Endometrial microvascular endothelial cells (primary cell): ENCODE measurements around the gene FARP1. TPM values are rescaled to one million over a fixed set of nuclear protein-coding genes. Genes with fewer than 3 reads are reported as not detected.
"Not testable (repeated sequence)": the region's sequence is repeated elsewhere in the genome, so short reads cannot be mapped to it uniquely, and the experiment has no call there.

ENCODE experiments used
- in situ Hi-C: cut with HindIII; loops from 2 replicates; pipeline ENCODE4 v1.10.0; 2017; ENCODE audit warnings: low sequenced_read_pairs, low pct_unique_long_range_greater_than_20kb; ENCODE audit errors: inconsistent ontology term
- total RNA-seq: library from RNA; depleted of rRNA; stranded (reverse); fragments of >200 nt; gene quantifications from one replicate; pipeline ENCODE4 v1.2.3, GENCODE V29; 2015; ENCODE audit errors: inconsistent ontology term

The FARP1 gene
- total RNA-seq, 1 donor from 2014 or later: 67.3 TPM

DNA sequence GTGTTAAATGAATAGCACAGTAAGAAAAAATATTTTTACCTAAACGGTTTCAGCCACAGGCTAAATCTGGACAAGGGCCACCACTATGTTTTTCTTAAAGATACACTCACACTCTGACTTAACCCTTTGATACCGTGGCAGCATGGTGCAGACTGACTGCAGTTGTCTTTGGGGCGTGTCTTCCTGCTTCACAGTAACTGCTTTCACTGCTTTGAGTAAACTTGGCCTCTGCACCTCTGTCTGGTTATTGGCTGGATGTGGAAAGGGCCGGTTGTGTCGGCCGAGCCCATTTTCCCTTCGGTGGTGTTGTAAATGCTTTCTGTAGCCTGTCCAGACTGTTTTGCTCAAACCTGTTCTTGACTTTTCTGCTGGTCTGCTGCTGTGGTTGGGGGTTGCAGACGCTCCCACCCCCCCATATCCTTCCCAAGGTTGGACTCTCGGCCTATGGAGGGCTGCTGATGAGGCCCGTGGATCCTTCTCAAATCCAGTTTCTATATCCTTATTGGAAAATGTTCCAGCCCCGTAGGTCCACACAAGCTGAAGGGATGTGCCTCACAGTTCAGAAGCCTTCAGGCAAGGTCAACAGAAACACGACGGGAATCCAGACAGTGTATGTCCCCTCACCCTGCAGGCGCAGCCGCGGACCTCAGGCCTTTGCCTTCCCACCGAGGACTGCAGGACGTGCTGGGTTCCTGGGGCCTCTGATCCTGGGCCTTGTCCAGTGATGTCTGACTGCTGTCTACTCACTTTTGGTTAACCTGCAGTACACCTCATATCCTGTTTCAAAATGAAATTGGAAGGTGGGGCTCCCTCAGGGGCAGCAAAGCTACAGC lies 124.4 kb downstream of the FARP1 start:
- in situ Hi-C loops: no loop called here

DNA sequence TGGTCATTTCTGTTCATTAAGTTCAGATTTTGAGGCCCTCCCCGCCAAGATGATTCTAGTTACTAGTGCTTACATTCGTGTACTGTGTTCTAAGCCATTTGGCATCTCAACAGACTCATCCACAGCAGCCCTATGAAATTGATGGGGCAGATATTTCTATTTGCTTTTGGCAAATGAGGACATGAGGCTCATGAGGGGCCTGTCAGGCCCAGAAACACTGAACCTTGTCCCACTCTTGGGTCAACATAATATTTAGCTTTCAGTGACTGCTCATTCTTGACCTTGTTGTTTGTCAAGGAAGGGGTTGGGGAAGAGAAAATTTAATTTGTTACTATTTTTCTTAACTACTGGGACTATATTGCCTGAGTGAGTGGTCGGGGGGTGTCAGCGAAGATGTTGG lies 126.5 kb downstream of the FARP1 start:
- in situ Hi-C loops: no loop called here

DNA sequence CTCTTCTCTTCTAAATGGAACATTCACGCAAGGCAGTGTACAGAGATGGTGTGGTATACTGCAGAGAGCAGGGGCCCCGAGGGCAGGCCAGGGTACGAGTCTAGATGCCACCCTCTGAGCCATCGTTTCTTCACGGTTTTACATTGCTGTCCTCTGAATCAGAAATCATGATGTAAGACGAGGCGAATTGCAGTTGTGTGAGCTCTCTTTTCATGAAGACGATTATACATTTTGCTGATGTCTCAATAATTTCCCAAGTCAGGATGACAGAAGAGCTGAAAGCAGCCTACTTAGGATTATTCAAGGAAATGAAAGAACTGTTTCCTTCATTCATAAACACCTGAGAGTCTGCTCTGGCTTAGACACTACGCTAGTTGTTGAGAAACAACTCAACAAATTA lies 127.9 kb downstream of the FARP1 start:
- in situ Hi-C loops: no loop called here

DNA sequence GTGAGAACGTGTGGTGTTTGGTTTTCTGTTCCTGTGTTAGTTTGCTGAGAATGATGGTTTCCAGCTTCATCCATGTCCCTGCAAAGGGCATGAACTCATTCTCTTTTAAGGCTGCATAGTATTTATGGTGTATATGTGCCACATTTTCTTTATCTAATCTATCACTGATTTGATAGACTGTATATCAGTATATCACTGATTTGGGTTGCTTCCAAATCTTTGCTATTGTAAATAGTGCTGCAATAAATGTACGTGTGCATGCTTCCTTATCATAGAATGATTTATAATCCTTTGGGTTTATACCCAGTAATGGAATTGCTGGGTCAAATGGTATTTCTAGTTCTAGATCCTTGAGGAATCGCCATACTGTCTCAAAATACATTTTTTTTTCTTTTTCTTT lies 128.8 kb downstream of the FARP1 start:
- in situ Hi-C loops: not testable (repeated sequence)

DNA sequence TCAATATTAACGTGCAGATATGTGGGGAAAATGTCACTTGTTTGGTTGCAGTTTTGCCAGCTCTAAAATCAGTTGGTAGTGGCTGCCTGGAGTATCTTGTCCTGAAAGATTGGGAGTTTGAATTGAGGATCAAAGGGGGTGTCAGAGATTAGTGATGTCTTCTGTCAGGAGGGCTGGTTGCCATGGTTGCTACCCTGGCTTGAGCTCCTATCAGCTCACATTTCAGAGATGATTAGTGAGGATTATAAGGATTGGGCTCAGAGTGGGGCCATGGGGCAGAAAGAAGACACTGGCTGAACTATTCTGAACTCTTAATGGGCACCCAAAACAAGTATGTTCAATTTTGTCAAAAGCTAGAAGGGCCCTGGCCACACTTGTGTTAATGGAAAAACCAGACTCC lies 129.7 kb downstream of the FARP1 start:
- in situ Hi-C loops: no loop called here

DNA sequence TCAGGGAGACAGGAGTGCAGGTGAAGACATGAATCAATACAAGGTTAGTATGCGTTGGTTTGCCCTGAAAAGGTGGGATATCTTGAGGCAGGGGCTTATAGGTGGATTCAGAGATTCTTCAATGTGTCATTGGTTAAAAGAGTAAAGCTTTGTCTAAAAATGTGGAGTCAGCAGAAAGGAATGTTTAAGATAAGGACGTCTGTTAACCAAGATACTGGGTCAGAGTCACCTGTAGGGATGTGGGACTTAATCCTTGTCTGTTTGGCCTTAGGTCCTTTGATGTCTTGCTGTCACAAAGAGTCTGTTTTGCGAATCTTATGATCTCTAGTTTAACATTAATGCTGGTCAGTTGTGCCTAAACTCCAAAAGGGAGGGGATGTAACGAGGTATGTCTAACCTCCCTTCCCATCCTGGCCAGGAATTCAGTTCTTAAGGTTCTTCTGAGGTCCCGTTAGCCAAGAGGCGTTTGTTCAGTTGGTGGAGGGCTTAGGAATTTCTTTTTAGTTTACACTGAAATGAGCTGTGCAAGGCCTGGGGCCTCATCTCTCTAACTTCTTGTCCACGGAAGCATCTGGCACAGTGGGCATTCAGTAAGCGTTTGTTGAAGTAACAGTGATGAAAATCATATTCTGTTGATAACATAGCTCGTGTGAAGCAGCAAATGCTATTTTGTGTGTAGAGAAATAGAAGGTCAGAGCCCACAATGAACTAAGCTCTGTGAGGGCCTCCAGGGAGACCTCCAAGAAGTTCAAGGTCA lies 130.4 kb downstream of the FARP1 start:
- in situ Hi-C loops: no loop called here

DNA sequence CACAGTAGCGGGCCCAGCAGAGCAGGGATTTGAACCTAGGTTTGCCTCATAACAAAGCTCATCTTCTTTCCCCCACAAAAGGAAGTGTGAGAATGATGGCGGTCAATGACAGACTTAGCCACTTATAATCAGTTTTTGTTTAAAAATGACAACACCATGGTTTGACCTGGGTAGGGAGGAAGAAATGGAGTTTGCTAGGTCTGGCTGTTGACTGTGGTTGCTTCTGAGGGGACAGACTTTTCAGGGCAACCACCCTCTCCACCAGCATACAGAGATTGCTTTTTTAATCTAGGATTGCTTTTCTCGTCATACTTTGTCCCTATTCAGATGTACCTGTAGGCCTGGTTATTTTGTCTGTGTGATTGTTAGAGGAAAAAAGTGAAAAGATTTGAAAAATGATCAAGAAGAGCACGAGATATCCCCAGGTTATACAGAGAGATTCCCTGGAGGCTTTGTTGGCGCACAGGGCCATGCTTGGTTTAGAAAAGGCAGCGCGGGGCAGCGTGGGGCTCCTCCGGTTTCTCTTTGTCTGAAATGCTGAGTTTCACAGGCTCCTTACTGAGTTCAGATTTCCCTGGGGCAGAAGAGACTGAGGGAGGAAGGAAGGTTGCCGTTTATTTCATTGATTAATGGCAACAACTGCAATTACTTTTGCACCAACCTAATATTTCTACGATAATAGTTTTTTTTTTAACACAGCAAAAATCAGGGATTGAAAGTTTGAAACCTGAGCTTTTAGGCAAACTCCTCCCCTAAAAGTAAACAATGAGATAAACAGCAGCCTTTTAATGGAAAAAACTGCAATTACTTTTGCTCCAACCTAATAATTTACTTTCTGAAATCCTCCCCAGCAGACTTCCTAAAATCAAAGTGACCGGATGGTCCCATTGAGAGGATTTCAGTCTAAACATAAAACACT lies 131.2 kb downstream of the FARP1 start:
- in situ Hi-C loops: no loop called here

DNA sequence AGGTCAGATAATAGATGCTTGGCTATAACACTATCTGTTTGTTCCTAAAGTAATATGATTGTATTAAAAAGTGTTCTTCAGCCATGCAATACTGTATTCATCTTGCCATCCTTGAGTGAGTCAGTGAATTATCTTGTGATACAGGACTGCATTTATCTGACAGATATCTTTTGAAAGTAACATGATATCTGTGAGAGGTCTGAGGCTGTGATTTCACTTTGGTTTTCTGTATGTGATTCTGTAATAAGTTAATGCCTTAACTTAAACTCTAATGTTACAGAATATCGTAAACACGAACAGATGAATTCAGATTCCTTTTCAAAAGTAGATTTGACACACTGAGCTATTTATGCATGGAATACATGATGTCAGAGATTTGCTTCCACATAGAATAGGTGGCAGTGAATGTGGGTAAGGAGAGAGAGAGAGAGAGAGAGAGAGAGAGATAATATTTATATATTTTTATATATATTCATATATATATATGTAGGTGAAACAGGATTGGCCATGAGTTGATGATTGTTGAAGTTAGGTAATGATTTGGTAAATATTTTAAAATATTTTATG lies 132.1 kb downstream of the FARP1 start:
- in situ Hi-C loops: no loop called here

DNA sequence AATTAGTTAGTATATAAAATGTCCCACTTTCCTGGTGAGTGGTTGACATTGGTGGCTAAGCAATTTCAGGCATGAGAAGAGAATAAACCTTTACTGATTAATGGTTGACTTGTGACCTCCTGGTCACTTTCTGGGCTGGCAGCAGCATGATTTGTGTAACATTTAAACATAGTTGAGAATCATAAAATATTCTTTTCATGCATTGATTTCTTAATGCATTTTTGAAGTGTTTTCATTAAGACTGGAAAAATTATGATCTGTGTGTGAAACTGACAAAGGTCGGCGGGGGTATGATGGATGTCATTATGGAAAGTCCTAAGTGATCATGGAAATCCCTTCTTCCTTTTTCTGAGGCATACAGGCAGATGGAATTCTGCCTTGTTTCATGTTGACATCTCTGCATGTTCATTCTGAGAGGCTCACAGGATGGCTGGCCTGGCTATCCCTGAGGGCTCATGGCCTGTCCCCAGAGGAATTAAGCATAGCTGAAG lies 132.8 kb downstream of the FARP1 start:
- in situ Hi-C loops: no loop called here

DNA sequence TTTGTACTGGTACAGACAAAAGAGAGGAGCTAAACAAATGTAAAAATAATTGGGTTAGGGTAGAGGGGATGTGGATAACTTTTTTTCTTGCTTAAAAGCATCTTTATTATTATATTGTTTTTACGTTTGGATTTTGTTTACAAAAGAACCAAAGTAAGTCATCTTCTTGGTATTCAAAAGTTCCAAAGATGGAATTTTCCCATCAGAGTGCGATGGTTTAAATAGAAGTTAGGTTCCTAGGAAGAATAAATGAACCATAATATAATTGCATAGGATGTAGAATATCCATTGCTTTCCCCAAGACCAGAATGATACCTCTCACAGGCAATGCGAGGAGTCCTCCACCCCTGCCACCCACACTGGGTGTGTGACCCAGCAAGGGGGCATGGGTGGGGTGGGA lies 133.6 kb downstream of the FARP1 start:
- in situ Hi-C loops: no loop called here

DNA sequence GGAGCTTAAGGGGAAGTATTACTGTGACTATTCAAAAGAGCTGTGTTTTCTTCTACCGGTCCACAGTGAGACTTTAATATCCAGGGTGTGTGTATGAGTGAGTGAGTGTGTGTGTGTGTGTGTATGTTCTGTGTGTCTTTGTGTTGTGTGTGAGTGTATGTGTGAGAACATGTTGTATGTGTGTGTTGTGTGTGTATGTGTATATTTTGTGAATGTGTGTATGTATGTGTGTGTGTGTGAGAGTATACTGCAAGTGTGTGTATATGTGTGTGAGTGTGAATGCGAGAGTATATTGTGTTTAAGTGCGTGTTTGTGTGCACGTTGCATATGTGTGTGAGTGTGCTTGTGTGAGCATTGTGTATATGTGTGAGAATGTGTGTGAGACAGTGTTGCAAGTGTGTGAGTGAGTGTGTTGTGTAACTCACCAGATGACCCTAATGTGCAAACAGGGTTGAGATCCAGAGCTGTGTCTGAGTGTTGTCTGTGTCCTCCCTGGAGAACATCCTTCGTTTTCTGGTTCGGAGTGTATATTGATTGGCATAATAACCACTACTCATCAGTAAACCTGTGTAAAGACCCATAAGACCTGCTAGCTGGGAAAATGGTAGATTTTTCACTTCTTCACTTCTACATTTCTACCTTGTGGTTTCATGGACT lies 135.3 kb downstream of the FARP1 start:
- in situ Hi-C loops: no loop called here

DNA sequence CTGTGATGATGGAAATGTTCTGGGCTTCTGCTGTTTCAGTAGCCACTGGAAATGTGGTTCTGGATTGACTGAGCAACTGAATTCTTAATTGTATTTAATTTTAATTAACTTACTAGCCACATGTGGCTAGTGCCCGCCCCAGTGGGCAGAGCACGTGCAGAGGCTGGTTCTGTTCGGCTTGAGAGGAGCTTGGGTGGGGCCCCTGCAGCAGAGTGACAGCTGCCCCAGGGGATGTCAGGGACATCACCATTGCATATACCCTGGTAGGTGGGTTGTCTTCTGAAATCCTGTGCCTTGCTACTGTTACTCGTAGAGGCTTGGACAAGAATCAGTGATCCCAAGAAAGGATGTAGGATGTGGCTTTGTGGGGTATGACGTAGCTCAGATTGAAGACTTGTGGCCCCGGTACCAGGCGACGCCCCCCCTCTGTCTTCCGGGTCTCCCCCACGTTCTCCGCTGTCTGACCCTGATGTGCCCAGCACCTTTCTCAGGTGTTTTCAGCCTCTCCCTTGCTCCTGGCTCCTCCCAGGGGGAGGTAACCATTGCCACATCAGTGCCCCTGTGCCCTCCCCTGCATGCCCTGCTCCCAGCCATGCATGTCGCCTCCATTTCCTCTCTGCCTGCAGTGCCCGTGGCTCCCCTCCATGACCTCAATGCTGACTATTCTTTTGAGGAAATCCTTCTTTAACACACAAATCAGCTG lies 136.7 kb downstream of the FARP1 start:
- in situ Hi-C loops: no loop called here

DNA sequence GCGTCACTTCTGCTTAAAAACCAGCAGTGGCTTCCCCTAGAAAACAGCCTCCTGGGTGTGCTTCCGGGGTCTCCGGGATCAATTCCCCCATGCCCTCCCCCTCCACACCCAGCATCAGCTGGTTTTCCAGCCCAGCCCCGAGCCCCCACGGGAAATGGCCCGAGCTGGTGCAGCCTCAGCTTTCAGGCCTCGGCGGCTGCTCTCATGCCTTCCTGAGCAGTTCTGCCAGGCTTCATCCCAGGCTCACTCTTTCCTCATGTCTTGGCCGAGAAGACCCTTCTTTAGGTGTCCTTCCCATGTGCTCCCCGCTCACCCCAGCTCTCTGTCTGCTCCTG lies 137.2 kb downstream of the FARP1 start:
- in situ Hi-C loops: no loop called here

DNA sequence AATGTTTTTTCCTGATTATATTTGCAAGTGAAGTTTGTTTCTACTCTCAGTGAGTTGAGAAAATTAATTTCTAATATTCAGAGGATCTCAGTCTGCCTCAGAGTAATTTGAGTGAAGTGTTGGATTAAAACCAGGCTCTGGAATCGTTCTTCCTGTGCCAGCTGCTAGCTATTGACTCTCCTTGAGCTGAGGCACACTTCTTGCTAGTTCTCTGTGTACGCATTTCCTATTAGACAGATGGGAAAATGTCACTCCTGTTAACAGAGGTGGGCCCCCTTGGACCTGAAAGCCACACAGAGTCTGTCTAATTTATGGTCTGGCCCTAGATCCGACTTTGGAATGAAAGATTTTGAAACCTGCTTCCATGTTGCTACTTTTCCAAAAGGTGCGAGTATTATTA lies 141.8 kb downstream of the FARP1 start:
- in situ Hi-C loops: no loop called here

DNA sequence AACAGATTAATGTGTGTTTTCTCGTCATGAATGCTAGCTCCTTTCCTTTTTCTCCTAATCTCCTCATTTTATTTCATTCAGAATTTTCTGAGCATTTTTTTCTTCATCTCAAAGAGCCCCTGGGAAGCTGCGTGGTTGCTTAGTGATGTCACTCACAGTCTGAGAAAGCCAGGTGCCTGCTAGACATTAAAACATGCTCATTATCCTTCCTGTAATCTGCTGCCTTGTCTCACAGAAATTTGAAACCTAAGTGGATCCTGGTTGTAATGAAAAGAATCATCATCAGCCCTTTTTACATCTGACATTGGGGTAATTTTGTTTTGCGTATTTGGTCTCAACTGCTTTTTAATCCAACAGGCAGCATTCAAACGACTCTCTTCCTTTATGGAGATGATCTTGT lies 142.4 kb downstream of the FARP1 start:
- in situ Hi-C loops: no loop called here

DNA sequence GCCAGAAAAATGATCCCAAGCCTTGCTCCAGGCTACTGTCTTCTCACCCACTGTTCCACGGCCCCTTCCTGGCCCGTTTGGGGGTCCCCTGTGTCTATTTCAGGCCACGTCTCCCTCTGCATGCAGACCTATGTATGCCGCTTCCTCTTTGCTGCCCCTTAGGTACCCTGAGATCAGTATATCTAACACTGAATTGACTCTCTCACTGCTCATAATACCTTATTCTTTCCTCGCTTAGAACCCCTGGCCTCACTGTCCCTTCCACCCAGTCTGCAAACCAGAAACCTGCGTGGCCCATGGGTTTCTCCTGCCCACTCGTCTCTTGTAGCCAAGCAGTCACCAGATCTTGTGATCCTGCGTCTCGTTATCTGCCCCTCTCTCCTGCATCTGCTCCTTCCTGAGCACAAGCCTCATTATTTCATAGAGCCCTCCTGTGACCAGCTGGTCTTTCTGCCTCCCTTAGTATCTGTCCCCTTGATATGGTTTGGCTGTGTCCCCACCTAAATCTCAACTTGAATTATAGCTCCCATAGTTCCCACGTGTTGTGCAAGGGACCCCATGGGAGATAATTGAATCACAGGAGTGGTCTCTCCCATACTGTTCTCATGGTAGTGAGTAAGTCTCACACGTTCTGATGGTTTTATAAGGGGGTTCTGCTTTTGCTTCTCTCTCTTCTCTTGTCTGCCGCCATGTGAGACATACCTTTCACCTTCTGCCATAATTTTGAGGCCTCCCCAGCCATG lies 143.1 kb downstream of the FARP1 start:
- in situ Hi-C loops: no loop called here

DNA sequence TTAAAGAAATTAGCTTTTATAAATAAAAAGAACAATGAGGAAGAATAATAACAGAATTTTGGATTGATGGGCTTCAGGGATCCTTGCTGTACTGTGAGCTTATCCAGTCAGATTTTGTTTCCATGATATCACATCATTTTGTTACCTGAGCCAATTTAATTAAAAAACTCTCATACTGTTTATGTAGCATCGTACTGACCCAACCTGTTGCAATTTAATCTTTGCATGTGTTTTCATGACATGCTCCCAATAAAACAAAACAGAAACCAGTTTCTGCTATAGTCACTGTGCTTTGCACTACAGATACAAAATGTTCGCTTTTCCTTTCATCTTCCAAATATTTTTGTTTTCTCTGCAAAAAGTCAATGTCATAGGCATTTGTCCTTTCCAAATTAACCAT lies 143.9 kb downstream of the FARP1 start:
- in situ Hi-C loops: no loop called here
